GM21515 (cell line): ENCODE measurements around the gene GRIFIN.
A peak's percentile ranks its signal among the peaks of the same experiment; 100 is the strongest.
"Not testable (repeated sequence)": the region's sequence is repeated elsewhere in the genome, so short reads cannot be mapped to it uniquely, and the experiment has no call there.

ENCODE experiments used
- ATAC-seq: cut with Tn5 transposase; IDR thresholded peaks from one replicate; pipeline ENCODE4 v1.9.1; 2021; ENCODE audit not compliant: unreplicated experiment

GRIFIN gene

DNA sequence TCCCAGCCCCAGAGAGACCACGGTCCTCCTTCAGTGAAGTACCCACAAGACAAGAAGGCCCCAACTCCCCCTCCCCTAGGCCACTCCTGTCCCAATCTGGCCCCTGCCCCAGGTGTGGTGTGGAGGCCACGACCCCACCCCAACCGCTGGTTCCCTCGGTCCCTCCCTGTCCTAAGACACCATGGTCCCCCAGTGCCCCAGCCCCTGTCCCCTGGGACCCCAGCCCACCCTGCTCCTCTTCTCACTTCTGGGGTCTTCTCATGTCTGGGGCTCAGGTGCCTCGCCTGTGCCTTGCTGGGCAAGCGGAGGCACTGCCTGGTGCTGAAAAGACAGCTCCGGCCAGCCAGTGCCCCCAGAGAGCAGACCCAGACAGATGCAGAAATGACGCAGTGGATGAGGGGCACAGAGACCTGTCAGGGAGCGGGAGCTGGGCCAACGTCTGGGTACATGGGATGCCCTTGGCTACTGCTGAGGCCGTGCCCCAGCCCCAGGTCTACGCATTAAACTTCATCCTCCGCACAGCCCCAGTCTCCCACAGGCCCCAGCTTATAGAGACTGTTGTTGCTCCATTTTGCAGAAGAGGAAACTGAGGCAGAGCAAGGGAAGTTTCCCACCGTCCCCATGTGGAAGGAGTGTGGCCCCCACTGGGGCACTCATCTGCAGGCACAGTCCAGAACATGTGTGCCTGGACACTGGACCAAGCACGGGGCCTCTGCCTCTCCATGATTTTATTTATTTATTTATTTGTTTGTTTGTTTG lies 14.8 kb downstream of the GRIFIN start:
- no peak for ATAC-seq

DNA sequence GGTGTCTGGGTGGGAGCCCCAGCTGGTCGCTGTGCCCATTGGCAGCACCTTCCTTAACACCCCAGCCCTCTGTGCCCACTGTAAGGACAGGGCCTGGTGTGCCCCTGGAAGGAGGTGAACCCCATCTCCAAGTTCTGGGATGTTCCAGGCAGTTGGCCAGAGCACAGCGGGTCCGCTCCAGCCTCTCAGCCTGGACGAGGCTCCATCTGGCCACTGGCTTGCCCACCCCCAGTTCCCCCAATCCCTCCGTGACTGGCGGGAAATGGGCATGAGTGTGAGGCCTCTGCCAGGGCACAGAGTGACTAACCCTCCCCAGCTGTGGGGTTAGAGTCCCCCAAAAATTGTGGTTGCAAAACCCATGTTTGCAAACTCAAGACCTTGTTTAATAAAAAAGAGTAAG lies 15.6 kb downstream of the GRIFIN start:
- ATAC-seq: no peak

DNA sequence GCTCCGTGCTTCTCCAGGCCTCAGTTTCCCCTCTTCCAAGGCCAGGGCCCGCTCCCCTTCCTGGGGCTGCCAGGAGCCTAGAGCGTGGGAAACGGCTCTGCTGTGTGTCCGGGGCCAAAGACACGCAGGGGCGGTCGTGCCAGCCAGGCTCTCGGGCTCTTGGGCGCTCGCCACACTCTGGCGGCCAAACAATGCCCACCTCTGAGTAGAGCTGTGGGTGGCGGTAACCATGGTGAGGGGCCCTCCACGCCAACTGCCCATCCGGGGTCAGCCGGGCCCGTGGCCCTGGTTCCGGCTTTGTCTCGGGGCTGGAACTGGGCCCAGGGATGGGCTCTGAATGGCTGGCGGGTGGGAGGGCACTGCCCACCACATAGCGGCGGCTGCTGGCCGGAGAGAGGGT lies 16.0 kb downstream of the GRIFIN start:
- no peak for ATAC-seq

DNA sequence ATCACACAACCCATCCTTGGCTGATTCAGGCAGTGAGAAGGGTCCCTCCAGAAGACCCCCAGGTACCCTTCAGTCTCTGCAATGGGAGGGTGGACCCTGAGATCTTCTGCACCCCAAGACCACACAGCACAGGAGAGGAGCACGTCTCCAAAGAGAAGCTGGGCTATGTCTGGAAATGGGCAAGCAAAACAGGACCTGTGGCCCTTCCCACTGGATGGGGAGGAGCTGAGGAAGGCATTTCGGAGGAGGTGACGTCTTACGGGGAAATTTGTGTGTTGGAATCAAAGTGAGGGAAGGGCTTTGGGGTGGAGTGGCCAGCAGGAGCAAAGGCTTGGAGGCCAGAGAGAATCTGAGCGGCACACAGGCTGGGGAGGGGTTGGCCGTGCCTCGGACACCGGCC lies 16.5 kb downstream of the GRIFIN start:
- no peak for ATAC-seq

- not testable (repeated sequence) for ATAC-seq
Observed at GRCh38 chr7:2453849-2454248, 22.3 kb downstream of the GRIFIN start.

- ATAC-seq: no peak
Observed at GRCh38 chr7:2452643-2453270, 23.4 kb downstream of the GRIFIN start.

DNA sequence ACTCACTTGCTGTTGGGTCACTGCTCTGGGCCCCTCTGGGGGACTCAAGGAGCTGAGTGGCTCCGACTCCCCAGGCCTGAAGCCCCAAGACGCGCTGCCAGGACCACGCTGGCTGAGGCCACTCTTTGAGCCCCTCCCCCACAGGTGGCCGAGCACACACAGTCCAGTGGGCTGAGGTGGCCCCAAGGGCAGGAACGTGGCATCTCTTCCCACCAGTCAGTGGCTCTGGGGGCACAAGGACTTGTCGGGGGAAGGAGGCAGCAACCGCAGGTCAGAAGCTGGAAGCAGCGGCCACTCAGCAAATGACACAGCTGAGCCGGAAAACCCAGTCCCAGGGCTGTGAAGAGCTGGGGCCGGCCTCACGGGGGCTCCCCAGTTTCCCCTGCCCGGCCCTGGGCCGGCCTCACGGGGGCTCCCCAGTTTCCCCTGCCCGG lies 24.1 kb downstream of the GRIFIN start:
- ATAC-seq: no peak

DNA sequence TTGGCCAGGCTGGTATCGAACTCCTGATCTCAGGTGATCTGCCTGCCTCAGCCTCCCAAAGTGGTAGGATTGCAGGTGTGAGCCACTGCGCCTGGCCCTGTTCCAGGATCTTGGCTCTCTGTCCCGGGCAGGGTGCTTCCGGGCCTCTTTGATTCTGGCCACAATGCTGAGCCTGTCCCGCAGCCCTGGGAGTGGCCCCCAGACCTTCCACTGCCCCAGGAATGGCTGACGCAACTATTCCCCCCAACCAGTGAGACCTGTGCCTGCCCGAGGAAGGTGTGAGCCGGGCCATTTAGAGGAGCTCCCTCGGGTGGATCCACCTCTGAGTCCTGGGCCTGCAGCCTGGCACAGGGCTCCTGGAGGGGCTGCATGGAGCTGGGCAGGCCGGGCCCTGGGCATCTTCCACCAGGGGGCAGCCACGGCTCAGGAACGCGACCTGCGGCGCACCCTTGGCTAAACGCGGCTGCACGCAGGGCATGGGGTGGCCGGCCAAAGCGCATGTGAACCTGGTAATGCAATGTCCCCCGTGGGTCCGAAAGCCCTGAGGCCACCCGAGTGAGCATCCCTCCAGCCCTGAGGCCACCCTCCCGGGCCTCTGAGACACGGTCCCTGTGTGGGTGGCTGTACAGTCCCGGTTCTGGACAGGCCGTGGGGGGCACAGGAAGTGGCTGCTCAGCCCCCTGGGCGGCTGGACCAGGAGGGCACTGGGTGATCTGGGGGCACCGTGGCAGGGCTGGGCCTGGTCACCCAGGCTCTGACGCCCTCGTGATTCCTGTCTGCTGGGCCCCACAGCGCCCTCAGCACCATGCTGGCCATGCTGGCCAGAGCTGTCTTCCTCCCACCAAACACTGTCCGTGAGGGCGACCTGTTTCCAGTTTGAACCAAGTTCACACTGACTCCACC lies 24.8 kb downstream of the GRIFIN start:
- peak; percentile 70 for ATAC-seq

GRCh38 chr7:2450198-2451107 lies 25.7 kb downstream of the GRIFIN start:
- ATAC-seq: no peak

DNA sequence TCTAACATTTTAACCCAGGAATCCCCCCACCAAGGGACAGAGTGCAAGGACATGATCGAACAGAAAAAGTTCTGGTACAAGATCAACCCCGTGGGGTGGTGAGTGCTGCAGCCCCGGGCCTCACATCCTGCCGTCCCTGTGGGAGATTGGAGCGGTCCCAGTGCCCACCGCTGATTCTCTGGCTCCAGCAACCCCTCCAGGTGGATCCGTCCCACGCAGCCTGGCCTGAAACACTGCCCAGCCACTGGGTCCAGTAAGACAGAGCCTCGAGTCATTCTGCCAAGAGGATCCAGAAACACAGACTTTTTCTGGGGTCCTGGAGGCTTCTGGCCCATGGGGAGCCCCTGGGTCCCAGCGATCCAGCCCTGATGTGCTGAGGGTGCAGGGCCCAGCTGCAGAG lies 29.5 kb downstream of the GRIFIN start:
- ATAC-seq: no peak

- no peak for ATAC-seq
Observed at GRCh38 chr7:2445898-2446555, 30.2 kb downstream of the GRIFIN start.

- ATAC-seq: no peak
Observed at GRCh38 chr7:2445047-2445446, 31.2 kb downstream of the GRIFIN start.

DNA sequence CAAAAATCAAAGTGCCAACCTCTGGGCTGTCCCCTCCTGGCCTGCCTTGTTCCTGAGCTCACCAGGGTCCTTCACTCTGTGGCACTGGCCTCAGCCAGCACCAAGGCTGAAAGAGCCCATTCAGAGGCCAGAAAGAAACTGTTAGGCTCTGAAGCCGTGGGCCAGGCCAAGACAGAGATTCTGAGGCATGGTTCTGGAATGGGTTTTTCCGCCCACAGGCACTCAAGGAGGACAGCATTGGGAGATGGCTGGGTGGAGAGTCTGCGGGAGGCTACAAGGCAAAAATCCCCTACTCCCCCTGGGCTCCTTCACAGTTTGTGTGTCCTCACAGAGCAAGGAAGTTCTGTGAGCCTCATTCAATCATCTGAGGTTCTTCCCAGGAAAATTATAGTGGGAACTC lies 31.7 kb downstream of the GRIFIN start:
- no peak for ATAC-seq

- no peak for ATAC-seq
Observed at GRCh38 chr7:2443491-2443890, 32.7 kb downstream of the GRIFIN start.

DNA sequence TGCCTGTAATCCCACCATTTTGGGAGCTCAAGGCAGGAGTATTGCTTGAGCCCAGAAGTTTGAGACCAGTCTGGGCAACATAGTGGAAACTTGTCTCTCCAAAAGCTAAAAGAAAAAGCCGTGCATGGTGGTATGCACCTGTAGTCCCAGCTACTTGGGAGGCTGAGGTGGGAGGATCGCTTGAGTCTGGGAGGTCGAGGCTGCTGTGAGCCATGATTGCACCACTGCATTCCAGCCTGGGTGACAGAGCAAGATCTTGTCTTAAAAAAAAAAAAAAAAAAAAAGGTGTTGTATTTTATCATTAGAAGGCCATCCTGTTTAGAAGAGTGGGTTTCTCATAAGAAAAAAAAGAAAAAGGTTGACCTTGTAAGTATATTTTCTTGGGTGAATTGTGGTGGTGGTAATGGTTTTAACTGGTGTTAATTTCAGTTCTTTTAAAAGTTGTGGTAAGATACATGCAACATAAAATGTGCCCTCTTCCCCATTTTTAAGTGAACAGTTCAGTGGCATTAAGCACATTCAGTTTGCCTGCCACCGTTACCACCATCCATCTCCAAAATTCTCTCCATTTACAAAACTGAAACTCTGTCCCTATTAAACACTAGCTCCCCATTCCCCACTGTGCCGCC lies 34.7 kb downstream of the GRIFIN start:
- no peak for ATAC-seq

DNA sequence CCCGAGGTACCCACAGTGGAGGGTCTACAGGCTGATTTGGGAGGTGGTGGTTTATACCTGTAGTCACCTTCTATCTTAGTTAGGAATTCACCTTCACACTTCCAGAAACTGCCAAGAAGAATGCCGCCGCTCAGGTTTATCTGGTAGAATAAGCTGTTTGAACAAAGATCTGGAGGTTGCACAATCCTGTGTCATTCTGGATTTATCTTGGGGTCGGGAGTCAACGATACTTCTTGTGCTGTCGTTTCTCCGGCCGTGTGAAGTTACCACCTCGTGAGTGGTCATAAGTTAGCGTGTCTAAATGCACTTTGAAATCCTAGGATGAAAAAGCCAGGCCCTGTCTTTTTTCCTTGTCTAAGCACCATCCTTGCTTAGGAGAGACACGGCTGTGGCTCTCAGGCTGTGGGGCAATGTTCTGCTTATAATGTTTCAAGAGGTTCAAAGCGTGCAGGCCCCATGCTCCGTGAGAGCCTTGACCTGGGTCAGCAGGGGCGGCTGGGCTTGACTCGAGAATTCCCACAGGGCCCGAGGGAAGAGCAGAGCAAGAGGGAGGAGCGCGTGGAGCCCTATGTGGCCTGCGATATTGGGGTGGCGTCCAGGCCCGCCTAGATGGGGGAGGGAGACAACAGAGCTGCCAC lies 35.5 kb downstream of the GRIFIN start:
- no peak for ATAC-seq

DNA sequence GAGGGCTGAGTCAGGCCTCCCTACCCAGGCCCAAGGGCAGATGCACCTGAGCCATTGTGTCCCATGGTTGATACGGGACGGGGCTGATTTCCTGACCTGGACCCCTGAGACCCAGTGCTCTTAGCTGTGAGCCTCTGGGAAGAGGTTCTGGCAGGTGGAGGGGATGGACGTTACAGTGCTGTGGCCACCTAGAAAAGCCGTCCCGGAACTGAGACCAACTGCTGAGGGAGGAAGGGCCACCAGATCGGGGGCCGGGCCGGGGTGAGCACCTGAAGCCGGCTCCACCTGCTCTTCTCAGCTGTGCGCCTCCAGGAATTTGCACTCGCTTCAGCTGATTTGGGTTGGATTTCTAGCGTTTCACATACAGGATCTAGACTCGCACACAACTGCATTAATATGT lies 37.4 kb downstream of the GRIFIN start:
- no peak for ATAC-seq

GRCh38 chr7:2438186-2438585 lies 38.0 kb downstream of the GRIFIN start:
- ATAC-seq: no peak

DNA sequence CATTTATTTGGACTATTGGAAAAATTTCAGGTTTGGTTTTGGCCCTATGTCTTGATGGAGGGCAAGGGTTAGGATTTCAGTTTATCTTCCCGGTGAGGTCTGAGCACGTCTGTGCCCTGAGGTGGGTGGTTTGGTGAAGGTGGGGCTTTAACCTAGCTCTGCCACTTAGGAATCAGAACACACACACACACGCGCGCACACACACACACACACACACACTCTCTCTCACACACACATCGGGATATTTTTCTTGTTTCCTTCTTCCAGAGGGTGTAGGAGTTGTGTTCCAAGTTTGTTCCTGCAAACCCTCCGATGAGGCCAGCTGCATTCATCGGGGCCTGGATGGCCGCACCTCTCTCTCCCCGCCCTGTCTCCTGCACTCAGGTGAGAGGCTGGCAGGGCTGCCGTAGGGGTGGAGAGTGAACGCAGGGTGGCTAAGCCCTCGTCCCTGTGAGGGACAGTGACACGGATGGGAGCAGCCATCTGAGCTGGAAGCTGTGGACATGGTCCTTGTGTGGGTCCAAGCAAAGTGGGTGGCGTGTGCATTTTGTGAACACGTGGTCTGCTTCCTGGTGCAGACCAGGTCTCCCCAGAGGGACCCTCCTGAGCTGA lies 38.6 kb downstream of the GRIFIN start:
- no peak for ATAC-seq
